GM18520 (cell line): ENCODE data around the gene DNAJC17.

Source experiments
- ATAC-seq: cut with Tn5 transposase; IDR thresholded peaks from one replicate; pipeline ENCODE4 v1.9.1; 2021; ENCODE audit not compliant: unreplicated experiment

DNAJC17 gene, protein sequence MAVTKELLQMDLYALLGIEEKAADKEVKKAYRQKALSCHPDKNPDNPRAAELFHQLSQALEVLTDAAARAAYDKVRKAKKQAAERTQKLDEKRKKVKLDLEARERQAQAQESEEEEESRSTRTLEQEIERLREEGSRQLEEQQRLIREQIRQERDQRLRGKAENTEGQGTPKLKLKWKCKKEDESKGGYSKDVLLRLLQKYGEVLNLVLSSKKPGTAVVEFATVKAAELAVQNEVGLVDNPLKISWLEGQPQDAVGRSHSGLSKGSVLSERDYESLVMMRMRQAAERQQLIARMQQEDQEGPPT

DNA sequence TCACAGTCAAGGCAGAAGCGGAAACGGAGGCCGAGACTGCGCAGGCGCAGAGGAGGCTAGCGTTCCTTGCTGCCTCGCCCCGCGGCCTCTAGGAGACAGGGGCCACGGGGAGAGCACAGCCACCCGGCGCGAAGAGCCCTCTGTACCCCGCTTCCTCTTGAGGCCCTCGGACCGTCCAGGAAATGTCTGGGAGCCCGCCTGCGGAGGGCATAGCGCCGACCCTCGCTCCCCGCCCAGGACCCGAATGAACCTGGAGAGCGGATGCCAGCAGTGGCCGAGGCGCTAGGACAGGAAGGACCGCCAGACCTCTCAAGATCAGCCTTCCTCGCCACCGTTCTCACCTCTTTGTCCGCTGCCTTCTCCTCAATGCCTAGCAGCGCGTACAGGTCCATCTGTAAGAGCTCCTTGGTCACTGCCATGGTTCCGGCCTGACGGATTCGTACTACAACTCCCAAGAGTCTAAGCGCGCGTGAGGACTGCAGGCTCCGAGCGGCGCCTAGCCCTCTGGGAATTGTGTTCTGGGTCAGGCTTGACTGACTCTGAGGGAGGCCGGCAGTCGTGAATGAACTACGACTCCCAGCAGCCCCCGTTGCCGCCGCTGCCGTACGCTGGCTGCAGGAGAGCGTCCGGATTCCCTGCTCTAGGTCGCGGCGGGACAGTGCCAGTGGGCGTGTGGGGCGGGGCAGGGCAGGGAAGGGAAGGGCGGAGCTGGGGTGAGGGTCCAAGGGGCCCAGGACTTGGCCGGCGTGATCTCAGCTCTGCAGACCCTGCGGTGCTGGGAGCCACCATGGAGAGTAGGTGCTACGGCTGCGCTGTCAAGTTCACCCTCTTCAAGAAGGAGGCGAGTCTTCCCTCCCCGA lies at the start of gene DNAJC17, which contains the start of gene ZFYVE19:
Gene DNAJC17, minus strand, starts transcription at position 446 of the 860 bp plus-strand sequence. Its CDS starts 27 bp downstream, at position 419.
Gene ZFYVE19, plus strand, starts transcription at position 62 of the 860 bp plus-strand sequence. Its CDS starts 501 bp downstream, at position 563.
- ATAC-seq: peak; percentile 94

DNA sequence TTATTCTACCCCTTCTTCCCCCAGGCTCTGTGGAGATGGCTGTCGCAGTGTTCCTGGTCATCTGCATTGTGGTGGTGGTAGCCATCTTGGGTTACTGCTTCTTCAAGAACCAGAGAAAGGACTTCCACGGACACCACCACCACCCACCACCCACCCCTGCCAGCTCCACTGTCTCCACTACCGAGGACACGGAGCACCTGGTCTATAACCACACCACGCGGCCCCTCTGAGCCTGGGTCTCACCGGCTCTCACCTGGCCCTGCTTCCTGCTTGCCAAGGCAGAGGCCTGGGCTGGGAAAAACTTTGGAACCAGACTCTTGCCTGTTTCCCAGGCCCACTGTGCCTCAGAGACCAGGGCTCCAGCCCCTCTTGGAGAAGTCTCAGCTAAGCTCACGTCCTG lies 49.5 kb upstream of the DNAJC17 start:
- ATAC-seq: no peak

DNA sequence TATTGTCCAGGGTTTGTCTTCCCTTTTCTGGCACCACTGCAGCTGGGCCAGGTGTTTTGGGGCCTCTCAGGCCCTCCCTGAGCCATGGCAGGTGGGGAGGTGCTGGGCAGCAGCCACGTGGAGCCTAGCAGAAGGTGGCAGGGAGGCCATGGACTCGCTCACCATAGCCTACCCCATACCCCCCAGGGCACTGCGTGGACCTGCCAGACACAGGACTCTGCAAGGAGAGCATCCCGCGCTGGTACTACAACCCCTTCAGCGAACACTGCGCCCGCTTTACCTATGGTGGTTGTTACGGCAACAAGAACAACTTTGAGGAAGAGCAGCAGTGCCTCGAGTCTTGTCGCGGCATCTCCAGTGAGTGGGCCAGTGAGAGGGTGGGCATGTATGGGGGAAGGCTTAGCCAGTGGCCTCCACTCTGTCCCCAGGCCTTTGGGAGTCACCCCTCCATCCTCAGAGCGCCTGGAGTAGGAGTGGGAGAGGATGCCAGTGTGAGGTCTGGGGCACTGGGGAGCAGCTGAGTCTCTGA lies 48.5 kb upstream of the DNAJC17 start:
- ATAC-seq: no peak

DNA sequence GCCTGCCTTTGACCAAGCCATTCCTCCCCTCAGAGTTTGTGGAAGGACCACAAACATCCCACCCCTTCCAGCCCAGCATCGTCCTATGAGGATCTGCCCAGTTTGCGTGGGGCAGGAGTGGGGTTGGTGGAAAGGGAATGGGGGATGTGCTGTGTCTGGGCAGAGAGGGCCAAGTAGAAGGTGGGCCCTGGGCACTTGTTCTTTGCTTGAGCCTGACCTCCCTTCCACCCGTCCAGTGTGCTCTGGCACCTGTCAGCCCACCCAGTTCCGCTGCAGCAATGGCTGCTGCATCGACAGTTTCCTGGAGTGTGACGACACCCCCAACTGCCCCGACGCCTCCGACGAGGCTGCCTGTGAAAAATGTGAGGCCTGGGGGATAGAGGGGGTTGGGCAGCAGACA lies 46.9 kb upstream of the DNAJC17 start:
- ATAC-seq: no peak

DNA sequence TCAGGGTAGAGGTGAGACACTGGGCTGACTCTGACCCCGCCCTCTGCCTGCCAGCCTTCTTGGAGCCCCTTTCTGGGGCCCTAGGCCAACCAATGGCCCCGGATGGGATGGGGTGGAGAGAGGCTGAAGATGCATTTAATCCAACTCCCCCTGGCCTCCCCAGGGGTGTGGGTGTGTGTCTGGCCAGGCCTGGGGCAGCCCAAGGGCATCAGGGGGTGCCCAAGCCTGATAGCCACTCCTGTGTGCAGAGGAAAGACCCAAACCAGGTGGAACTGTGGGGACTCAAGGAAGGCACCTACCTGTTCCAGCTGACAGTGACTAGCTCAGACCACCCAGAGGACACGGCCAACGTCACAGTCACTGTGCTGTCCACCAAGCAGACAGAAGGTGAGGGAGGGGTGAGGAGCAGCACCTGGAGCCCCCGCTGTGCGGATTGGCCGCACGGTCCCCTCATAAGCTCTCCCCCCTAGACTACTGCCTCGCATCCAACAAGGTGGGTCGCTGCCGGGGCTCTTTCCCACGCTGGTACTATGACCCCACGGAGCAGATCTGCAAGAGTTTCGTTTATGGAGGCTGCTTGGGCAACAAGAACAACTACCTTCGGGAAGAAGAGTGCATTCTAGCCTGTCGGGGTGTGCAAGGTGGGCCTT lies 46.1 kb upstream of the DNAJC17 start:
- no peak for ATAC-seq

DNA sequence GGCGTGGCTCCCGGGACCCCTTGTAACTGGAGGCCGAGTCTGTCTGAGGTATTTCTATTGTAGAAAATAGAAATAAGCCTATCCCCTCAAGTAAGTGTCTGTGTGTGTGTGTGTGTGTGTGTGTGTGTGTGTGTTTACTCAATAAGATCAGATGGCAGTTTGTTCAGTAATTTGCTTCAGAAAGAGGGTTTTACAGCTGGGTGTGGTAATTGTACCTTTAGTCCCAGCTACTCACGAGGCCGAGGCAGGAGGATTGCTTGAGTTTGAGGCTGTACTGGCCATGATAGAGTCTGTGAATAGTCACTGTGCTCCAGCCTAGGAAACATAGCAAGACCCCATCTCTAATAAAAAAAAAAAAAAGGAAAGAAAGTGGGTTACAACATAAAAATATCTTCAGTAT lies 45.3 kb upstream of the DNAJC17 start:
- no peak for ATAC-seq

DNA sequence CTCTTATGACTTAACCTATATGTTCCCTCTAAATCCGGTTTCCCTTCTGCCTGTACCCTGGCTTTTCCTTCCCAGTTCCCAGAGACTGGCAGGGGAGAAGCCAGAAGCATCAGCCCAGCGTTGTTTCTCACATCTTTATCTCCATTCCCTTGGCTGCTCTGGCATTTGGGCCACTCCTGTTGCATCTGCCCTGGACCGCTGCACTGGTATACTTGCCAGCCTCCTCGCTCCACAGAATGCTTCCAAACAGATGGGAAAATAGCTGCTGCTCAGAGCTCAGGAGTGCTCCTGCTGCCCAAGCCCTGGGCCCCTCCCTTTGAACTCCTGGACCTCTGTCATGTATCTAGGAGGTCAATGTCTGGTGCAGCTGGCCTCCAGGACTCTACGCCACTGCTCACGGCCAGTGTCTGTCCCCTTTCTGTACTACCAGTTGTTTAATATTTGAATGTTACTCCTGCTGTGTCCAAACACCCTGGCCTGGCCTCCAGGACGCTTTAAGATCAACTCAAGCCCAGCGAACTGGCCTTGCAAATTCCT lies 43.4 kb upstream of the DNAJC17 start:
- ATAC-seq: no peak

DNA sequence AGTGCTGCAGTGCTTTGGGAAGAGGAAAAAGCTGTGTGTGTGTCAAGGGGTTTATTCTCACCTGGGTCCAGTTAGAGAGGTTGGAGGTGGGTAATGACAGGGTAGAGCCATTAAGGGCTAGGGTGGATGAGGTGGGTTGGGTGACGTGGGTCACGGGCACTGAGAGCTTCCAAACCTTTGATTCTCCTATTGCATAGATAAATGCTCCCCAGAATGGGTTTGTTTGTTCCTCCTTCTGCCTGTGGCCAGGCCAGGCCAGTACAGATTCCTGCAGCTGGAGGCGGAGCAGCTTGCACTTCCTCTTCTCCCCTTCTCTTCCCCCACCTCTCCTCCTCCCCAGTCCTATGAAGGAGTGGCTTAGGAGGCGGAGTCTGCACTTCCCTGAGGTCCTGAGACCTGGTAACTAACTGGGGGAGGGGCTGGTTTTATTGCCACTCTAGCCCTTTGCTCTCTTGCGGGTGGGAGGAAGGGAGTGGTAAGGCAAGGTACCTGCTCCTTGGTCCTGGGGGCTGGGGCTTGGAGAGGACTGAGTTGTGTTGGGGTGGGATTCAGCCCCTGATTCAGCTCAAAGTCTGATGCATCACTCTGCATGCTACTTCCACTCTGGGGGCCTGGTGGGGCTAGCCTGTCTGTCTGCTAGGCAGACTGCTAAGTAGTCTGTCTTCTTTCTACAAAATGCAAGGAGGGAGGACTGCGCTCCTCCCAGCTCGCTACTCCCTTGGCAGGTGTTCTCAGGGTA lies 40.1 kb upstream of the DNAJC17 start:
- ATAC-seq: no peak

DNA sequence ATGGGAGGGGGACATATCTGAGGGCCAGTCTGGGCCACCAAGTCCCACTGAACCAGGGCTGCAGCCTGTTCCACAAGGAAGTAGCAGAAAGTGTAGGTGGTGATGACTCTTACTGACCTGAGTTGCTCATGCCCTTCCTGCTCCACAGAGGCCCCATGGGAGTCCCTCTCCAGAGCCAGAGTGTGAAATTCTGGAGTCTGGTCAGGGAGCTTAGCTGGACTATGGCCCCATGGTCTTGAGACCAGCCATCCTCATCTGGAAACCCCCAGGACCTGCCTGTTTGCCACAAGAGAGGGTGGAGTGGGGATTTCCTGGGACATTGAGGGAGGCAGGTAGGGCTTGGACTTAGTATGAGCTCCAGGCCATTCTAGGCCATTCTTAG lies 39.6 kb upstream of the DNAJC17 start:
- ATAC-seq: no peak

DNA sequence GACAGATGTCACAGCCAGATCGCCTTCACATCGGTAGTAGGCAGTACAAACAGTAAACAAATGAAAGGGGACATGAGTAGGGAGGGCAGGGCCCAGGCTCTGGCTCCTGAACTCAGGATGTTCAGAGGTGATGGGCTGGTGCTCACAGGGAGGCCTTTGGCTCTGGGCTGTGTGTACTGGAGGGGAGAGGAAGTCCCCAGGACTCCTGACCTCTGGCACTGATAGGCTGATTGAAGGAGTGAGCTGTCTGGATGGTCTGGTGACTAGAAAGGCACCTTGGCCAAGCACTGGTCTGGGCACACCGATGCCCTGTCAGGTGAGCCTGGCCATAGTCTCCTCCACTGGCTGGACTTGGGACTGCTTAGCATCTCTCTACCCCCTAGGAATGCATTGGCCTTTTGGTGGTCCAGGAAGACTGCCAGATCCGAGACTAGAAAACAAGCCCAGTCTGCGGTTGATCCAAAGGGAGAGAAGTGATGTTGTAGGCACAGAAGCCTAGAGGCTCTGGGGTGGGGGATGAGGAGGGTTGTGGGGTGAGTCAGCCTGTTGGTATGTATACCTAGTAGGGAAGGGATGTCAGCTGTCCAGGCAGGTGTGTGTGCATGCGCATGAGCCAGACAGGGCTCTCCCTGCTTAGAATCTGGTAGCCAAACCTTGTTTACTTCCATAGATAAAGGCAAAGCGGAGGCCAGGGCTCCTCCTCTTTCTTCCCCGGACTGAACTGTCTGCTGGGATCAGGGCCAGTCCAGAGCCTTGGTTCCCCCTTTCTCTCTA lies 38.4 kb upstream of the DNAJC17 start:
- ATAC-seq: no peak

DNA sequence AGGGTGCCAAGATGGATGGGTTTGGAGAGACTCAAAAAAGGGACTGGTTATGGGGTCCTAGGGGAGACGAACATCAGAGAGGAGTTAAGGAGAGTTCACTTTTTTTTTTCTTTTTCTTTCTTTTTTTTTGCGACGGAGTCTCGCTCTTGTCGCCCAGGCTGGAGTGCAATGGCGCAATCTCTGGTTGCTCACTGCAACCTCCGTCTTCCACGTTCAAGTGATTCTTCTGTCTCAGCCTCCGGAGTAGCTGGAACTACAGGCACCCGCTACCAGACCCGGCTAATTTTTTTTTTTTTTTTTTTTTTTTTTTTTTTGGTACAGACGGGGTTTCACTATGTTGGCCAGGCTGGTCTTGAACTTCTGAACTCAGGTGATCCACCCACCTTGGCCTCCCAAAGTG lies 37.8 kb upstream of the DNAJC17 start:
- ATAC-seq: no peak

DNA sequence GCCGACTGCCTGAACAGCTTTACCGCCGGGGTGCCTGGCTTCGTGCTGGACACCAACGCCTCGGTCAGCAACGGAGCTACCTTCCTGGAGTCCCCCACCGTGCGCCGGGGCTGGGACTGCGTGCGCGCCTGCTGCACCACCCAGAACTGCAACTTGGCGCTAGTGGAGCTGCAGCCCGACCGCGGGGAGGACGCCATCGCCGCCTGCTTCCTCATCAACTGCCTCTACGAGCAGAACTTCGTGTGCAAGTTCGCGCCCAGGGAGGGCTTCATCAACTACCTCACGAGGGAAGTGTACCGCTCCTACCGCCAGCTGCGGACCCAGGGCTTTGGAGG lies 37.4 kb upstream of the DNAJC17 start:
- no peak for ATAC-seq

DNA sequence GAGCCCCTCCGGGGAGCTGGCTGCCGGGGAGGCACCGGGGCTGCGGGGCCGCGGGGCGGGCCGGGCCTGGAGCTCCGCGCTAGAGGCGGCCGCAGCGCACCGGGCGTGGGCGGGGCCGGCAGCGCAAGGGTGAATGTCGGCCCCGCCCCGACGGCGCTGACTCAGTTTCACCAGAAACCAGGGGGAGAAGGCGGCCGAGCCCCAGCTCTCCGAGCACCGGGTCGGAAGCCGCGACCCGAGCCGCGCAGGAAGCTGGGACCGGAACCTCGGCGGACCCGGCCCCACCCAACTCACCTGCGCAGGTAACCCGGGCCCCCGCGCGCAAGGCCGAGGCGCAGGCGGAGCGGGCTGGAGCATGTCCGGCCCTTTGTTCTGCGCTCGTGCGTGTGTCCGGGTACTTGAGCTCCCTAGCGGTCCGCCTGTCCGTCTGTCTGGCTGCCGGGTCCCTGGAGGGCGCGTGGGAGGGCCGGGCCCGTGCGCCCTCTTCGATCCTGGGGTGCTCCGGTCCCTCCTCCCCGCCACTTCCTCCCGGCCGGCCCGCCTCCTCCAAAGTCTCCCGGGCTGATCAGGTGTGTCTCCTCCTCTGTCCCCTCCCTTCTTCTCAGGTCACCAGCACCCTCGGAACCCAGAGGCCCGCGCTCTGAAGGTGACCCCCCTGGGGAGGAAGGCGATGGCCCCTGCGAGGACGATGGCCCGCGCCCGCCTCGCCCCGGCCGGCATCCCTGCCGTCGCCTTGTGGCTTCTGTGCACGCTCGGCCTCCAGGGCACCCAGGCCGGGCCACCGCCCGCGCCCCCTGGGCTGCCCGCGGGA lies 36.8 kb upstream of the DNAJC17 start, which contains the start of gene SPINT1:
Gene SPINT1, plus strand, starts transcription at position 164 of the 811 bp plus-strand sequence. Its CDS starts 507 bp downstream, at position 671.
- ATAC-seq: no peak

DNA sequence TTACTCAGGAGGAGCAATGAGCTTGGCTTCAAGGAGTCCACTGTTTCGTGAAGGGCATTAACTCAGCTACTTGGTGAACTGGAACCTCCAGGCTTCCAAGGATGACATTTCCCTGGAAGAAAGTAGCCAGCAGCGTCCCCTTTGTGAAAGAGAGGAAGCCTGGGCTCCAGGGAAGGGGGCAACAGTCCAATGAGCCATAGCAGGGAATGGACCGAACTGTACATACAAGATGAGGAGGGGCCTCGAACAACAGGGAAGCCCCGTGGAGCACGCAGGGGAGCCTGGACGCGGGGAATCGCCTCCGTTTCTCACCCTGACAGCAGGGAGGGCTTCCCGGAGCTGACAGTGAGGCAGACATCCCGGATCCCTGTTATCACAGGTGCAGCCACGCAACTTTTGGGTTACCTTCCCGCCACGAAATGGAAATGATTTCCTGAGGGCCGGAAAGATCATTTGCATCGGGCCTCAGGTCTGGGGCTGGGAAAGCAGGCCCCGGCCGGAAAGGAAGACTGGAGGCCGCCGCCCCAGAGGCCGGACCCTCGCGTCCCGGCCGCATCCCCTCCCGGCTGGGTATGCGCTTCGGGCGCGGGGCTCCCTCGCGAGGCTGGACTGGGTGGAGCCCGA lies 36.1 kb upstream of the DNAJC17 start:
- no peak for ATAC-seq

DNA sequence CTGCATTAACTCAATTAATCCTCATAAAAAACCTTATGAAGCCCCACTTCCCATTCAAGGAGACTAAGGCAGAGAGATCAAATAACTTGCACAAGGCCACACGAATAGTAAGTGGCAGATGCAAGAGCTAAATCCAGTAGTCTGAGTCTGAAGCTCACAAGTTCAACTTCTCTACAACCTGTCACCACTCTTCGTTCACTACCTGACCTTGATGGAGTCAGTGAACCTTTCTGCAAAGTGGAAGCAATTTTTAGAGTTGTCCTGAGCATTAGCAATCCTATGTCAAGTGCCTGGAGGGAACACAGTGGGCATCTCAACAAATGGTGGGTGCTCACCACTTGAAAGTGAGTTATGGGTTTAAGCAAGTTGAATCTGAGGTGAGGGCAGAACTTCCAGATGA lies 34.5 kb upstream of the DNAJC17 start:
- ATAC-seq: no peak

DNA sequence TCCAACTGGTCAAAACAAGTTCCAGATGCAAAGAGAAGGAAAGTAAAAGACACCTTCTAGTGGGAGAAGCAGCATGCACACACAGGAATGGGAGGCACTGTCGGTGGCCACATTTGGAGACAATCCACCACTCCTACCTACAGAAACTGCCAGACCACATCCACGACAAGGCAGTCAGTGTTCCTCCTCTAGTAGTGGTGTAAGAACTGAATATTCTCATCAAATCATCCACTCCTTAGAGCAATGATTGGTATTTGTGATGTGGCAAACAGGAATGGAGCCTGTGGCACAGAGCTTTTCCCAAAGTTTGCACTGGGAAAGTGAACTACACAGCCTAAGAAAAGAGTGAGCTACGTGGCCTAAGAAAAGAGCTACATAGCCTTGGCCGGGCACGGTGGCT lies 31.5 kb upstream of the DNAJC17 start:
- no peak for ATAC-seq

DNA sequence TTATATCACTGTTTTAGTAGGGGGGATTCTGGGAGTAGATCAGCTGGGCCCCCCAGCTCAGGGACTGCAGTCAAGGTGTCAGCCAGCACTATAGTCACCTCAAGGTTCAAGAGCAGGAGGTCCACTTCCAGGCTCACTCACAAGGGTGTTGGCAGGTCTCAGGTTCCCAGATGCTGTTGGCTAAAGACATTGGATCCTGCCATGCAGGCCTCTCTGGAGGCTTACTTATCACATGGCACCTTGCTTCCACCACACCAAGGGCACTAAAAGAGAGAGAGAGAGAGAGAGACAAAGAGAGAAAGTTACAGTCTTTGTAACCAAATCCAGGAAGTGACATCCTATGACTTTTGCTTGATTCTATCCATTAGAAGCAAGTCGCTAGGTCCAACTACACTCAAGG lies 28.7 kb upstream of the DNAJC17 start:
- no peak for ATAC-seq

DNA sequence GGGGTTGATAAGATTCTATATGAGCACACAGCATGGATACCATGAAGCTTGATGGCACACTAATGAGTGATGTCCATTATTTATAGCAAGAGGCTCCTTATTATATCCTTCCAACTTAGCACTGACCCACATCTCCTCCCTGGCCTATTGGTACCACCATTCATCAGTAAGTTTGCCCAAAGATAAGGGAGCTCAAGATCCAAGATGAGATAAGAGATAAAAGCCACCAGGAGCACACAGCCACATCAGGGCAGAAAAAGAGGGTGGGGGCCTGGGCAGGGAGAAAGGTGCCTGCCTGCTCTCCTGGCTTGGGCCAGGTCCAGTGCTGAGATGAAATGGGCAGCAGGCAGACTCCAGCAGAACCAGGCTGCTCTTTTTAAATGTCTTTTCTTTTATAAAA lies 25.6 kb upstream of the DNAJC17 start:
- ATAC-seq: no peak
